GM19035 (cell line): ENCODE results near the gene IFFO2.

Experiments
- ATAC-seq: cut with Tn5 transposase; IDR thresholded peaks from one replicate; pipeline ENCODE4 v1.9.1; 2021; ENCODE audit not compliant: unreplicated experiment

The IFFO2 gene

GRCh38 chr1:18951818-18952391 lies 4.6 kb downstream of the IFFO2 start:
- ATAC-seq: peak; percentile 29

- ATAC-seq: no peak
These were observed 5.1 kb downstream of the IFFO2 start for GRCh38 chr1:18951416-18951815.

GRCh38 chr1:18950401-18951026 lies 6.0 kb downstream of the IFFO2 start:
- ATAC-seq: no peak

- no peak for ATAC-seq
These were observed 6.6 kb downstream of the IFFO2 start for GRCh38 chr1:18949686-18950400.

GRCh38 chr1:18948913-18949685 lies 7.4 kb downstream of the IFFO2 start:
- no peak for ATAC-seq

GRCh38 chr1:18948048-18948912 lies 8.2 kb downstream of the IFFO2 start:
- ATAC-seq: no peak

- ATAC-seq: no peak
These were observed 8.9 kb downstream of the IFFO2 start for GRCh38 chr1:18947570-18947969.

- ATAC-seq: no peak
These were observed 9.7 kb downstream of the IFFO2 start for GRCh38 chr1:18946550-18947381.

GRCh38 chr1:18945401-18945849 lies 11.1 kb downstream of the IFFO2 start:
- ATAC-seq: no peak

GRCh38 chr1:18944810-18945209 lies 11.7 kb downstream of the IFFO2 start:
- no peak for ATAC-seq

- no peak for ATAC-seq
These were observed 12.4 kb downstream of the IFFO2 start for GRCh38 chr1:18943914-18944572.

- ATAC-seq: no peak
These were observed 13.3 kb downstream of the IFFO2 start for GRCh38 chr1:18943162-18943561.

GRCh38 chr1:18942340-18942739 lies 14.1 kb downstream of the IFFO2 start:
- ATAC-seq: no peak

- ATAC-seq: no peak
These were observed 15.0 kb downstream of the IFFO2 start for GRCh38 chr1:18941221-18942141.

GRCh38 chr1:18940303-18941020 lies 16.0 kb downstream of the IFFO2 start:
- ATAC-seq: no peak

- no peak for ATAC-seq
These were observed 16.8 kb downstream of the IFFO2 start for GRCh38 chr1:18939398-18940302.

- ATAC-seq: no peak
These were observed 17.8 kb downstream of the IFFO2 start for GRCh38 chr1:18938707-18939070.
